HG02852 (cell line): Measurements from ENCODE around the gene SEMA7A.

Source experiments
- ATAC-seq: cut with Tn5 transposase; IDR thresholded peaks from one replicate; pipeline ENCODE4 v1.9.1; 2021; ENCODE audit warnings: mild to moderate bottlenecking, moderate library complexity; ENCODE audit not compliant: unreplicated experiment

SEMA7A gene

GRCh38 chr15:74431116-74431515, 2.6 kb downstream of the SEMA7A start:
- no peak for ATAC-seq

DNA sequence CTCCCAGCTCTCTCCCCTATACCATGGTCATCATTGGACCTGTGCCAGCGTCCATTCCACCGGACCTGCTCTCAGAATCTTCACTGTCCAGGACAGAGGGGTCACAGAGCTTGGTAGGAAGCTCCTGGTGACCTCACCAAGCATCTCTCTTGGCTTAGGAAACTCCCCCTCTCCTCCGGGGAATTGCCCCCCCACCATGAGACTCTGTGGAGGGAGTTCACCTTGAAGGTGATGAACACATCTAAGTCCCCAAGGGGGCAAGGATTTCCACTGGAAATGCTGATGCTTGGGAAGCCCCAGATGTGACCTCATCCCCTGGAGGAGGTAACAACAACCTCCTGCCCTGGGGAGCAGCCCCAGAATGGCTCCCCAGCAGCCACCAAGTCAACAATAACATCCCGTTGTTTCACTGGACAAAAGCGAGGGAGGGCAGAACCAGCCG, 3.2 kb downstream of the SEMA7A start:
- ATAC-seq: no peak

DNA sequence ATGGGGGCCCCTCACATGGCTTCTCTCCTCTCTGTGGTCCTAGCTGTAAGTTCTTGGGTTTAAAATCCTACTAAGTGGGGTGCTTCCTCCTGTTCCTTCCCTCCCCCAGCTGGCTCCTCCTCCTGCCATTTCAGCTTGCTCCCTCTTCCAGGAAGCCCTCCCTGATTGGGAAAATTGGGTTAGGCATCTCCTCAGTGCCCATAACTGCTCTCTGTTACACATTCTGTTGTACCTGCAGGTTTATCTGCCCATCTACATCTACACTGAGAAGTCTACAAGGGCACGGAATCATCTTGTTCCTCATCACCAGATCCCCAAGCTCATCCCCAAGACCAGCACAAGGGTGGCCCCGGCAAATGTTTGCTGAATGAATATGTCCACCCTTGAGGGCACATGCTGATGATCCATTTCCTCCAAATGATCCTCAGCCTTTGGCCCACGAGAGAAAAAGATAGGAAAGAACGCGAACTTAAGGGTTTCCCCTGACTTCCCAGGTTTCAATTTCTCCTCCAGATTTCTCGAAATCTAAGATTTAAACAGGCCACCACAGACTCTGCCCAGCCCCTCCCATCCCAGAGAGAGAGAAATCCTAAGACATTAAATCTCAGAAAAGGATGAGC, 3.9 kb downstream of the SEMA7A start:
- no peak for ATAC-seq

- no peak for ATAC-seq
Observed at GRCh38 chr15:74428970-74429780, 4.6 kb downstream of the SEMA7A start.

DNA sequence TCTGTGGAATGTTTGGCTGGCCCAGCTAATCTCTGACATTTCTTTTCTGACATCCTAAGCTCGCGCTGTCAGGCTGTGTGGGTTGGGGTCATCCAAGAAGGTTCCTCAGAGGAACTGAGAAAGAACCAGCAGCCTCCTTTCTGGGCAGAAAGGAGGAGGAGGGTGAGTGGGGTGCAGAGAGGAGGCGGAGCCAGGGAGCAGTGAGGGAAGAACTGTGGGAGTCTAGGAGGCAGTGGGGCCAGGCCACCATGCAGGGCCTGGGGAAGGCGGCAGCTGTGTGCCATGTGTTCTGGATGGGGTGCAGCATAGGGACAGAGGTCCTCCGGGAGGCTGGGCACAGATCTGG, 5.3 kb downstream of the SEMA7A start:
- no peak for ATAC-seq

DNA sequence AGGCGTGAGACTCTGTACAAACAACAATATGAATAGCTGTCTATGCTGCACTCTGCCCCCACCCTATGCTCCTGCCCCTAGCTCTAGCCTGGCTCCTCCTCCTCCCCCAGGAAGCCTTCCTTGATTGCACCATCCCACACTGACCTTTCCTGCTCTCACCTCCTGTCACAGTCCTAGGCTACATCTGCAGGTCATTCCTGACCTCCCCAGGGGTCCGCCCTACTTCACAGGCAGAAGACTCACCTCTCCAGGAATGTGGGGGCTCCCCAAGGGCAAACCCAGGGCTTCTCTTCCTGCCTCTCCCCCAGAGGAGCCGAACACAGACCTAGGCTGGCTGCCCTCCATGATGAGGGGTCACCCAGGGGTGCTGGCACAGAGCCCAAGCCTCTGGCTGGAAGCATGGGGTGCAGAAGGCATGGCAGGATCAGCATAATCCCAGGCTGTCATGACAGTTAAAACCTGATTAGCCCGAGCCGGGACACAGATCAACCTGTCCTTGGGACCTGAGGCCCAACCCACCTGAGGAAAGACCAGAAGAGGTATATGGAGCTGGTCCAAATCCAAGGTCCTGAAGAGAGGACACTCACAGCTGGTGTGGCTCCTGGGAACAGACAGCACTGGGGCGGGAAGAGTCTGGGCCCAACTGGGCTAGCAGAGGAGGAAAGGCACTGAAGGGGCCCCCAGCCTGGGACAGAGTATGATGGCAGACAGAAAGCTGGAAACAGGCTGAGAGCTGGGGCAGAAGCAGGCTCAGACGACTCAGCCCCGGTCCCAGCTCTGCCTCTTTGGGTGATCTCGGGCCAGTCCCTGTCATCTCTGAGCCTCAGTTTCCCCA, 5.9 kb downstream of the SEMA7A start:
- ATAC-seq: no peak

GRCh38 chr15:74426404-74427281, 7.1 kb downstream of the SEMA7A start:
- no peak for ATAC-seq

GRCh38 chr15:74425630-74426029, 8.1 kb downstream of the SEMA7A start:
- ATAC-seq: no peak

GRCh38 chr15:74424901-74425528, 8.7 kb downstream of the SEMA7A start:
- no peak for ATAC-seq

DNA sequence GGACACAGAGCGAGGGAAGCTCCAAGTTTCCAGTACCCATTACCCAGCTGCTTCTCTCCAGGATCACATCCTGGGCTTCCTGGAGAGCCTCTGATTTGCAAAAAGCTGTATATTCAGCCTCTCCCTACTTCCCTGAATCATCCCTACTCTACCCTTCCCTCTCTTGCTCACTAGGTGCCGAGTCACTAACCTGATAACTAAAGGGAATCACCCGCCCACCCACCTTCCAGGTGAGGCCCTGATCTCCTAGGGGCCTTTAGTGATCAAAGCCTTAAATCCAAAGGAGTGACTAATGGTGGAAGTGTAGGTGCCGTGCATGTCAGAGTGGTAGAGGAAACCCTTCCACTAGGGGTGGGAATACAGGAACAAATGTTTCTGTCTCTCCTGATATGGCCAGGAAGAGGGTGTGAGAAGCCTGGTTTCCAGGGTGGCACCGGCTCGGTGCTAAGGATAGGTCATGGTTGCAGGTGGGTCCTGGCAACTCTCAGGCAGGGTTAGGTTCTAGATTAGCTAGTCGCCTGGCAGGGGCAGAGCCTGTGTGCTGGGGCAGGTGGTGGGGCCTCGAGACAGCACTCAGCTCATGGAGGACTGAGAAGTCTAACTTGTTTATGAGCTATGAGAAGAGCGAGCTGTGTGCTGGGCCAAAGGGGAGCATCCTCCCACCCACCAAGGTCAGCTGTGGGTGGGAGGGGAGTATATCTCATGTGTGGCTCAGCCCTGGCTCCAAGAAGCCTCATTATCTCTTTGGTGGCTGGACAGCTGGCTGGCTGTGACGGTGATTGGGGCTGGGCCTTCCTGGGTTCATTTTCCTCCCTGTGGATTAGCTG, 10.1 kb downstream of the SEMA7A start:
- ATAC-seq: no peak

GRCh38 chr15:74422652-74423430, 10.9 kb downstream of the SEMA7A start:
- no peak for ATAC-seq

DNA sequence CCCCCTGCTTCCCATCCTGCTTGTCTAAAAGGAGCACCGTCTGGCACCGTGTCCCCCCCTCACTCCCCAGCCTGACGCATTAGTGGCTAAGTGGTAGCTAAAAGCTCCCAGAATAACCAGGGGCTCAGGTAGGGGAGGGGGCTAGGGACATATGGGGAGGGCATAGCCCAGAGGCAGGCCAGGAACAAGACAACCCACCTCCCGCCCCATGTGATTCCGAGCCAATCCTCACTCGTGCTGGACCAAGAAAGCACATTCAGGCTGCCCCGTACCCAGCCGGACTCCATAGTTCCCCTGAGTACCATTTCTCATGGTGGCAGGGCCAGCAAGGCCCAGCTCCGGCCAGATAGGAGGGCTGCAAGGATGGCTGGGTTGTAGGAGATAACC, 11.5 kb downstream of the SEMA7A start:
- no peak for ATAC-seq

GRCh38 chr15:74421302-74422245, 12.2 kb downstream of the SEMA7A start:
- ATAC-seq: no peak

- no peak for ATAC-seq
Observed at GRCh38 chr15:74420193-74420905, 13.4 kb downstream of the SEMA7A start.

DNA sequence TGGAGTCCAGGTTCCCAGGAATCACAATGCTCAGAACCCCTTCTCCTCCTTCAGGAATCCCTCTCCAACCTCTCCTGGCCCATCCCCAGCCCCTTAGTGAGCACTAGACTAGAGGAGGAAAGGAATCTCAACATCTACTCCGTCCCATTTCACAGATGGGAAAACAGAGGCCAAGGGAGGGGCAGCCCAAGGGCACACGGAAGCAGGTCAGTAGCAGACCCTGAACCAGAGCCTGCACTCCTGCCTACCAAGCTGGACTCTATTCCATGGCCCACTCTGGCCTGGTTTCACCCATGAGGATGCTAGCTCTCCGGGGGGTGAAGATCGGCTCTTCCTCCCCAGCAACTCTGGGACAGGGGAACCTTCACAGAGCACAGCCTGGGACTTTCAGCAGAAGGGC, 14.3 kb downstream of the SEMA7A start:
- ATAC-seq: no peak

DNA sequence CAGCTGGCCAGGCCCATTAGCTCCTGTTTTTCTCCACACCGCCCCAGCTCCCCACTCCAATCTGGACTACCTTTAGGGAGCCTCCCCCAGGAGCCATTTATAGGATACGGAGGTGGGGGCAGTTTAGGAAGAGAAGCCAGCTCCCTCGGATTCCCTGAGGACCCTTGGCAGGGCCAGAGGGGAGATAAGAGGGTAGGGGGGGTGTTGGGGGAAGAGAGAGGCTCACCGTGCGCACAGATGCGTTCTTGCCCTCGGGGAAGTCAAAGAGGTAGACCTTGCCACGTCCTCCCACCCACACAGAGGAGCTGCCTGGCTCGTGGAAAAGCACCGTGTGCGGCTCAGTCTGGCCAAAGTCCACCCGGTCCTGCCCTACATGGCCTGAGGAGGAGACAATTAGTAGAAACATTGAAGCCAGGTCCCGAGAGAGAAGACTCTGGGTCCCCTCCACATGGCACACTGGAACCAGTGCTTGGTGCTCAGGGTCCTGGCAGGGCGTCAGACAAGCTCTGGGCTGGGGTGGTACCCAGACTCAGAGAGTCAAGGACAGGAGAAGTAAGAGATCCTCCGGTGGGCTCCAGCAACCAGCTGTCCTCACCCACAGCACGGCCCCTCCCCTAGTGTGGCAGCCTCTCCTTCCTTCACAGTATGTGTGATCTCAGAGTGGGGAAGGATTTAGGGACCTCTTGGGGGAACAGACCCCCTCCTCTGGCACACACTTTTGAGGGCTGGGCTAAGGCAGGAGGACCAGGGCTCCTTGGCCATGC, 15.0 kb downstream of the SEMA7A start:
- ATAC-seq: no peak
